ENCODE data around the gene PAPOLB. TPM values are rescaled to one million over a fixed set of nuclear protein-coding genes. Genes with fewer than 3 reads are reported as not detected.

The PAPOLB gene
- total and polyA plus RNA-seq, 8 donors, result 0.37 TPM; not detected in 7

DNA sequence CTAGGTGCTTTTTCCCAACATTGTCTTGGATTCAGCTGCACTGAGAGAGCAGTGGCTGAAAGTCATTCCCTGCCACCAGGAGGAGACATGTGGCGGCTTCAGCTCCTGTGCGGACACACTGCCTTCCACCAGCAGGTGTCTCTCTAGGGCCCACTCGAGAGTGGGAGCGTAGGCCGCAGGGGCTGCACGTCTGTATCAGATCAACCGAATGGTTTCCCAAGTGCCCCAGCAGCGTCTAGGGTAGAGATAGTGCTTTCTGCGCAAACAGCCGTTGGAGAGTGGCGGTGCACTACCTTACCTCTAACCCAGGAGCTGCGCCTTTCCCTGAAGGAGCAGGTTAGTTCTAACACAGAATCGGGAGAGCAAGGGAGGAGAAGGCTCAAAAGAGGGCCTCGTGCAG, 31.7 kb downstream of the PAPOLB start:
- 22 to 51% (median 36%) methylated on average over 10 to 14 of the region's 14 CpGs for WGBS, 5 donors
- peak; percentile 71 to 93 for DNase-seq
- TF ChIP-seq CTCF (IDR thresholded peaks at IDR 0.05), result peak in 5 of 7 experiments; percentile 56 to 79 (median 71)
- peak in 1 of 3 donors; percentile 29 for TF ChIP-seq POLR2AphosphoS5 (IDR thresholded peaks at IDR 0.05)
- no peak for TF ChIP-seq EP300 (IDR thresholded peaks at IDR 0.05)
- TF ChIP-seq POLR2A (IDR thresholded peaks at IDR 0.05), result no peak
- no peak overlapping the region for H3K4me3 ChIP-seq
- H3K36me3 ChIP-seq, result peaks cover 0 to 17% (median 4%) of the 10 kb centered on the region in 4 donors
- no peaks in the 10 kb centered on the region for H3K9me3 ChIP-seq
- no peaks in the 10 kb centered on the region for H3K27me3 ChIP-seq
- intact Hi-C loops (cut with DNase I; ENCODE audit: low total_unique reads), result no loop called here
- H3K27ac ChIP-seq, result no peak overlapping the region
- peaks cover 0 to 3% (median 0%) of the 10 kb centered on the region in 4 donors for H3K4me1 ChIP-seq

DNA sequence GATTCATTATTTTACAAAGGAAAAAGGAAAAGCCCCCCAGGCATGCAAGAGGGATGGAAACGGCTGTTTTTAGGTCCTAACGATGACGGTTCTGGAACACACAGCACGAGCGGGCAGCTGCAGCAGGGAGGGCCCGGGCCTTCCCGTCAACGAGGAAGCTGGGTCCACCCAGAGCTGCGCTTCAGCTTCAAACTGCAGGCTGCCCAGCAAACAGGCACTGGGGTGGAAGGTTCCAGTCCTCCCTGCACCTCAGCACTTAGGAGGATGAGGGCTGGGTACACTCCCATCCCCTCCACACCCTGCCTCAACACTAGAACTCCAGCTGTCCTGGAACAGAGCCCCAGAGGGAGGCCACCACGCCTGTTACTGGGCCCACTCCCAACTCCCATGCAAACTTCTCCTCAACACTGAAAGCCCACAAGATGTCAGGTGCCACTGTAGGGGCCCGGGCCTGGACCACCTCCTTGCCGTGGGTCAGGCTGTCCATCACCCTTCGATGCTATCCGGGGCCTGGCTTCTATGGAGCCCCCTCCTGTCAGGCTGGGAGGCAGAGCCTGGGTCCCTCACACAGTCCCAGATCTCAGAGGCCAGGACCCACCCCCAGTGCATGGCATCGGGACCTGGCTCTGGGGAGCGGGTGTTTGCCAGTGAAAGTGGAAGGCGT, 33.0 kb downstream of the PAPOLB start:
- intact Hi-C loops (cut with DNase I; ENCODE audit: low total_unique reads), result no loop called here
- no peak overlapping the region for H3K27ac ChIP-seq
- no peaks in the 10 kb centered on the region for H3K27me3 ChIP-seq
- peaks cover 0 to 3% (median 0%) of the 10 kb centered on the region in 4 donors for H3K4me1 ChIP-seq
- no peak for DNase-seq
- H3K36me3 ChIP-seq, result peaks cover 0 to 4% (median 2%) of the 10 kb centered on the region in 4 donors
- H3K9me3 ChIP-seq, result no peaks in the 10 kb centered on the region
- TF ChIP-seq CTCF (IDR thresholded peaks at IDR 0.05) (no peak), POLR2AphosphoS5 (IDR thresholded peaks at IDR 0.05) (no peak), EP300 (IDR thresholded peaks at IDR 0.05) (no peak), POLR2A (IDR thresholded peaks at IDR 0.05) (no peak)
- 75 to 86% (median 84%) methylated on average over 13 to 17 of the region's 17 CpGs for WGBS, 5 donors
- H3K4me3 ChIP-seq, result no peak overlapping the region

- H3K9me3 ChIP-seq, result no peaks in the 10 kb centered on the region
- 71 to 83% (median 79%) methylated on average over 15 of the region's 15 CpGs for WGBS, 5 donors
- peaks cover 0 to 4% (median 0%) of the 10 kb centered on the region in 3 donors for H3K27me3 ChIP-seq
- TF ChIP-seq EP300 (IDR thresholded peaks at IDR 0.05) (no peak), POLR2AphosphoS5 (IDR thresholded peaks at IDR 0.05) (no peak), CTCF (IDR thresholded peaks at IDR 0.05) (no peak), POLR2A (IDR thresholded peaks at IDR 0.05) (no peak)
- H3K4me1 ChIP-seq, result peaks cover 0 to under 1% (median 0%) of the 10 kb centered on the region in 4 donors
- H3K4me3 ChIP-seq, result no peak overlapping the region
- intact Hi-C loops (cut with DNase I; ENCODE audit: low total_unique reads), result no loop called here
- DNase-seq, result no peak
- no peak overlapping the region for H3K27ac ChIP-seq
- H3K36me3 ChIP-seq, result no peaks in the 10 kb centered on the region
Measured at GRCh38 chr7:4825081-4825480, 36.7 kb downstream of the PAPOLB start.

DNA sequence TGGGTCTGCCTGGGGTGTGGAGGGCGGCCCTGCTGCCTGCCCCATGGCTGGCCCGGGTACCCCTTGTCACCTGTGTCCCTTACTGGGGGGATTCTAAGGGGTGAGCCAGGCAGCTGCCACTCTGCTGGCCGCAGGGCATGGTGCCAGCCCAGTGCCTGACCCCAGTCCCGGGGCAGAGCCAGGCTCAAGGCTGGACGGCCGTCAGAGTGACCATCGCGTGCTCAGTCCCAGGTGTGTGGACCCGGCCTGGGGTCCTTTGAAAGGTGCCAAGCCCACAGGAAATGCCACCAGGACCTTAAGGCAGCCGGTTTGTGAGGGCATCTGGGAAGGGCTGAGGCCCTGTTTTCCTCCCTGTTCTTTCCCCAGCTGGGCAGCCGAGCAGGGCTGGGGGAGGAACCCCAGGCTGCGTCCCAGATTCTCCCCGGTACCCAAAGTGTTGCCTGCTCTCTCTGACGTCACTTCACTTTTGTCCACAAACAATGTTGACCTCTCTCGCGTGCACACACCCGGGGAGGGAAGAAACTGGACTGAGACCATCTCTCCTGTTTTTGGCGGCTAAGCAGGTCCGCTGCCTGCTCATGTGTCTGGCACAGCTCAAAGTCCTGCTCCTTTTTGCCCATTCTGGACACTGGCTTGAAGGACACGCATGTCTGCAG, 37.6 kb downstream of the PAPOLB start:
- H3K4me3 ChIP-seq, result no peak overlapping the region
- peaks cover 0 to 11% (median 0%) of the 10 kb centered on the region in 3 donors for H3K27me3 ChIP-seq
- TF ChIP-seq EP300 (IDR thresholded peaks at IDR 0.05) (no peak), POLR2A (IDR thresholded peaks at IDR 0.05) (no peak), CTCF (IDR thresholded peaks at IDR 0.05) (no peak), POLR2AphosphoS5 (IDR thresholded peaks at IDR 0.05) (no peak)
- no peaks in the 10 kb centered on the region for H3K36me3 ChIP-seq
- intact Hi-C loops (cut with DNase I; ENCODE audit: low total_unique reads), result no loop called here
- no peak for DNase-seq
- H3K4me1 ChIP-seq, result no peaks in the 10 kb centered on the region
- H3K9me3 ChIP-seq, result no peaks in the 10 kb centered on the region
- no peak overlapping the region for H3K27ac ChIP-seq
- 59 to 73% (median 66%) methylated on average over 17 to 20 of the region's 20 CpGs for WGBS, 5 donors
